NCI-H2107 treated with DMSO at 0.1 percent for 48 hours (cell line): ENCODE results near the gene BRSK2.

Source experiments
- DNase-seq: peaks from one replicate; lab custom pipeline; 2025; ENCODE audit not compliant: unreplicated experiment; lab: John Stamatoyannopoulos, UW

The BRSK2 gene

DNA sequence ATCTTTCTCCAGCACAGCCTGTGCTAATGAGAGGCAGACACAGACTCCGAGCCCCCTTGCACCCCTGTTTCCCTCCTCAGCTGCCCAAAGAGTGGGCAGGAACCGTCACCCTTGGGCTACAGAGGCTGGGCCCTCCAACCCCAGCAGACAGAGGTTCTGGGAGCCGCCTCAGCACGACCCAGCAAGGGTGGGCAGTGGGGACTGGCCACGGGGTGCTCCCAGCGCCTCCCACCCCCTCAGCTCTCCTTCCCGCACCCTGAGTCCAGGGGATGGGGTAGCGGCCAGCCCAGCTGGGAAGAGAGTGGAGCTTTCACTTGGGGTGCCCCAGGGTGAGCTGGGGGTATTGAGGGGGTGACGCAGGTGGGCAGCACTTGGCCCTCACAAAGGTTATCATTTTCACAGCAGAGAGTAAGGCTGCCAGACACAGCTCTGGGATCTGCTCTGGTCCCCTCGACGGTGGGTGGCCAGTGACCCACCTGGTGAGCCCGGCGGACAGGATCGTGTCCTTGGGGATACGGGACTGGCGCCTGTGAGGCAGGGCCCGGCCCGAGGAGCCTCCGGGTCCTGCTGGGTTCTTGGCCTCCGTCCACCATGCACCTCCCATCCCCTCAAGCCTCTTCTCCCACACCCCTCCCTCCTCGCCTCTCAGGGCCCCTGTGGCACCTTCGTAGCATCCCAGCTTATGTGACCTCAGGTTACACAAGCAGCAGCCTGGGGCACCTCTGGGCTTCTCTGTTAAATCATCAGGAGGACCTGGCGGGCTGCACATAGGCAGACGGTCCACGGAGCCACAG, 14.4 kb upstream of the BRSK2 start:
- DNase-seq: no peak

GRCh38 chr11:1375955-1376258, 13.8 kb upstream of the BRSK2 start:
- no peak for DNase-seq

- no peak for DNase-seq
Measured at GRCh38 chr11:1377231-1377780, 12.4 kb upstream of the BRSK2 start.

DNA sequence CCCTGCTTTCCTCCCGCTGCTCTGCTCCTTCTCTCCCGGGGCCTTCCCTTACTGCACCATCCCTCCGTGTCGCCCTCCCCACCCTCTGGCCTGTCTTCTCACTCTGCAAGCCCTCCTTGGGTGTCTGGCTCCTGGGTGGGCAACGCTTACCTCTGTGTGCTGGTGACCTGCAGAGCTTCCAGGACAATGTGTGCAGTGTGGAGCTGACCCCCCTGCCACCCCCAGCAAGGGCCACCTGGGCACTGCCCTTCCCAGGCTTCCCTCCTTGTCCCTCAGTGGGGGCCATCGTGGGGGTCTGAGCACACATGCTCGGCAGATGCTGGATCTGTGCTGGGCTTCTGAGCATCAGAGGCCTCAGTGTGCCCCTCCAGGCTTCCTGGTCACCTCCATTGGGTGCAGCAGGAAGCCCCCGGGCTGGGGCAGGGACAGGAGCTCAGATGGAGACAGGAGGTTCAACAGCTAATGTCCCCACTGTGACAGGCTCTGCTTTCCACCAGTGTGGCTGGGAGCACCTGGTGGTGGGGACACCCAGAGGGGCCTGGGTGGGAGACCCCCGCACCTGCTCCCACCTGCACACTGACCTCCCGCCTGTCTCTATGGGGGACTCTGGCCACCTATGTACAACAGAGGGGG, 7.8 kb upstream of the BRSK2 start:
- no peak for DNase-seq

GRCh38 chr11:1382429-1382828, 7.3 kb upstream of the BRSK2 start:
- no peak for DNase-seq

GRCh38 chr11:1382831-1383607, 6.7 kb upstream of the BRSK2 start:
- peak; percentile 30 for DNase-seq

DNA sequence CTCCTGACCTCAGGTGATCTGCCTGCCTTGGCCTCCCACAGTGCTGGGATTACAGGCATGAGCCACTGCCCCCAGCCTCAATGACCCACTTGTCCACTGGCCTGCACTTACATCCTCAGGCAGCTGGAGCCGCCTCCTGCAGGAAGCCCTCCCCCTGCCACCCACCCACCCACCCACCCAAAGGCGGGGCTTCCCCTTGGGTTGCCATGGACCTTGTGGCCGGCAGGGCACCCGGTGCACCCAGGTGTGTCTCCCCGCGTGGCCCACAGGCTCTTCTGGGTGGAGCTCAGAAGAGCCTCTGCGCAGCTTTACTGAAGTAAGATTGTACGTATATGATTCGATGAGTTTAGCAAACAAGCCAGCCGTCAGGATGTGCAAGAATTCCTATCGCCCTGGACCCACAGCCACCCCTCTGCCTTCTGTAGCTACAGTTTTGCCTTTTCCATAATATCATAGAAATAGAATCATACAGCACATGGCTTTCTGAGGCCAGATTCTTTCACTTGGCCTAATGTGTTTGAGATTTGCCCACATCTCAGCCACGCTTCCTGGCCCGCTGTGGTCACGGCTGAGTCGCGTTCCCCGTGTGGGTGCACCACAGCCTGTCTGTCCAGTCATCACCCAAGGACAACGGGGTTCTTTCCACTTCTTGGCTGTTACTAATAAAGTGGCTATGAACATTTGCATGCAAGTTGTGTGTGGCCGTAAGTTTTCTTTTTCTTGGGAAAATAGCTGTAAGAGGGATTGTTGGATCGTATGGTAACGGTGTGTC, 5.3 kb upstream of the BRSK2 start:
- DNase-seq: no peak

- no peak for DNase-seq
Measured at GRCh38 chr11:1387521-1387920, 2.2 kb upstream of the BRSK2 start.

DNA sequence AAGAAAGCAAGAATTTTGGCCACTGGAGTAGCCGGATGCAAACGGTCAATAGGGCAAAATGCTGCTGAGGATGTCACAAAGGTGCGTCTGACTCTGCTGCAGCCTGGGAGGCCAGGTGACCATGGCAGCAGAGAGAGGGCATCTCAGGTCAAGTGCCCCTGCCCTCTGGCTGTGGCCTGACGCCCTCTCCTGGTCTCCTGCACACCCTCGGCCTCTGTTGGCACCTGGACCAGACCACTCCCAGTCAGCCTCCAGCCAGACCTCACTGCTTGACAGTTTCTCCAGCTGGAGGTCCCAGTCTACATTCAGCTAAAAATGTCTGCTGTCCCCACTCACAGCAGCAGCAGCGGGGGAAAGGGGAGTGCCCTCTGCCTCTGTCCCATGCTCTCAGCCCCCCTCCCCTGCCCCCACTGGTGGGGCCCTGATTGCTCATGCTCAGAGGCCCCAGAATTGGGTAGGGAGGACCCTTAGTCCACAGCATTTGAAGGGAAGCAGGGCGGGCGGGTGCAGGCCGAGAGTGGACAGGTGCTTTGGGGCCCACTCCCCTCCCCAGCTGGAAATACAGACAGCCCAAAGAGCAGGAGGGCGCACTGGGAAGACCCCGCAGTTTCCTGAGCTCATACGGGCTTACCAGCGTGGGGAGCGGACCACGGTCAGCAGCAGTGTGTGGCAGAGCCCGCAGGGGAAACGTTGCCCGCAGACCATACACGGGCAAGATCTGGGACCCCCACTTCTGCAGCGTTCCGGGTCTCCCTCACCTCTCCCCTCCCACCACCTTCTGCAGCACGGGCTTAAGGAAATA, 1.6 kb upstream of the BRSK2 start:
- no peak for DNase-seq

- DNase-seq: no peak
Measured at GRCh38 chr11:1388763-1389102, 1.0 kb upstream of the BRSK2 start.

DNA sequence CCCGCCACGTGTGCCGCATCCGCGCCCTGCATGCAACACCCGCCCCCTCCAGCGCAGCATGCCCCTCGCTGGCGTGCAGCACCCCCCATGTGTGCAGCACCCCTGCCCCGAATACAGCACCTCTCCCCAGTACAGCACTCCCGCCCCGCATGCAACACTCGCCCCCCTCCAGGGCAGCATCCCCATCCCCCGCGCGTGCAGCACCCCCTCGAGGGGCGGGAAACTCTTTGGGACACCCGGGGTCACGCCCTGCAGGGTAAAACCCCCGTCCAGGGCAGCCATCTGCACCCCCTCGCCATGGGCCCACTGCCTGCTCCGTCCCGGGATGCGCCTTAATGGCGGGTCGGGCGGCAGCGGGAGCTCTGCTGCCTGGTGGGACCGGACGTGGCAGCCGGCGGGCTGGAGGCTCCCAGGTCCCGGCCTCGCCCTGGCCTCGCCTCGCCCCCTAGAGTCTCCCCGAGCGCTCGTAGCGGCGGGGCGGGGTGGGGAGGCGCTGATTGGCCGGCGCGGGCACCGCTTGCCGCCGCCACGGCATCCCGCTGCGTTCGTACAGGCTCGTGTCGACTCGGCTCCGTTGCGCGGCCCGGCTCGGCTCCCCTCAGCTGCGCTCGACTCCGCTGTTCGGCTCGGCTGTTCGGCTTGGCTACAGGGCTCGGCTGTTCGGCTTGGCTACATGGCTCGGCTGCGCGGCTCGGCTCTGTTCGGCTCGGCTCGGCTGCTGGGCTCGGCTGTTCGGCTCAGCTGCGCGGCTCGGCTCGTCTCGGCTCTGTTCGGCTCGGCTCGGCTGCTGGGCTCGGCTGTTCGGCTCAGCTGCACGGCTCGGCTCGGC, 417 bp upstream of the BRSK2 start:
- DNase-seq: peak; percentile 80

- DNase-seq: no peak
Measured at GRCh38 chr11:1390569-1391164, 933 bp downstream of the BRSK2 start.

DNA sequence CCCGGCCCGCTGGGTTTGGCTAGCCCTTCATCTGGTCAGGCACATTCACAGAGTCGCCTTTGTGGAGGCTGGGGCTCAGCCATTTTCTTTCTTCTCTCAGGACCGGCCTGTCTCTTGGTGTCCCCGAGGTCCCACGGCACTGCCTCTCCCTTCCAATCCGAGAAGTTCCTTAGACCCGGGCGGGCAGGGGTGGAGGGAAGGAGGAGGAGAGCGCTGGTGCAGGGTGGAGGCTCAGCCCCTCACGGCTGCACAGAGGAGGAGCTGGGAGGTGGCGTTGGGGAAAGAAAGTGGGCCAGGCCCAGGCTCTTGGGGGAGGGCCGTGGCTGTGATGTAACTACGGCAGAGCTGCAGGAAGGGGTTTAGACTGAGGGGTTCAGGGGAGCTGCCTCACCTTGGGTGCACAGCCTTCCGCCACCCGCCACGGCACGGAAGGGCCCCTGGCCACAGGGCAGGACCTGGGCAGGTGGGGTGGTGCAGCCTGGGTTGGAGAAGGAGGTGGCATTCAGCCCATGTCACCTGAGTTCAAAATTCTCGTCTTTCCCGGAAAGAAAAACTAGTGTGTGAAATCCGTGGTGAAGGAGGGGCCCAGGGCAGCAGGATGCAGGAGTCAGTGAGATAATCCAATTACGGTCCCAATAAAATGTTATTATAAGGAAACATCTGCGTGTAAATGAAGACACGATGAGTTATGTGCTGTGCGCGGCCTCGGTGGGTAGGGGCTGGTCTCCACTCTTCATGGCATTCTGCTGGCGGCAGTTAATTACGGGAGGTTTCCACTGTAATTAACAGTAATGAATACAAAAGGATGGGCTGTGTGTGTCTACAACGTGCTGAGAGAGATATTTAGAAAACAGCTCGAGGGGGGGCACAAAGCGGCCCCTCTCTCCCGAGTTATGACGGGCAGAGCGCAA, 1.7 kb downstream of the BRSK2 start:
- no peak for DNase-seq

DNA sequence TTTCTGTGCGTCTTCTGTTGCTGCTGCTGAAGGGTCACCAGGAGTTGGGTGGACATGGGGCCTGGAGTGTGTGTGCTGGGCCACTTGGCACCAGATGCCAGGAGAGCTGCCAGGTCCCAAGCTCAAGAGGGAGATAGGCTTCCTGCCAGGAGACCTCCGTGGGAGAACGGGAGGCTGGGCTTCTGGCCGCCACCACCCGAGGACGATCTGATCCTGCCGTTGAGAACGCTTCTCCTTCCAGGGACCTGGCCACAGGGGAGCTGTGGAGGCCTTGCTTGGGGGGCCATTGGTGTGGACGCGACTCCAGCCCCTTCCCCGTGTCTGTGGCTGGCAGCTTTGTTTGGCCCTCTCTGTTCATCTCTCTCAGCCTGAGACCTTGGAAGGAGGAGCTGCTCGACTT, 2.4 kb downstream of the BRSK2 start:
- no peak for DNase-seq

GRCh38 chr11:1392561-1392960, 2.8 kb downstream of the BRSK2 start:
- no peak for DNase-seq

DNA sequence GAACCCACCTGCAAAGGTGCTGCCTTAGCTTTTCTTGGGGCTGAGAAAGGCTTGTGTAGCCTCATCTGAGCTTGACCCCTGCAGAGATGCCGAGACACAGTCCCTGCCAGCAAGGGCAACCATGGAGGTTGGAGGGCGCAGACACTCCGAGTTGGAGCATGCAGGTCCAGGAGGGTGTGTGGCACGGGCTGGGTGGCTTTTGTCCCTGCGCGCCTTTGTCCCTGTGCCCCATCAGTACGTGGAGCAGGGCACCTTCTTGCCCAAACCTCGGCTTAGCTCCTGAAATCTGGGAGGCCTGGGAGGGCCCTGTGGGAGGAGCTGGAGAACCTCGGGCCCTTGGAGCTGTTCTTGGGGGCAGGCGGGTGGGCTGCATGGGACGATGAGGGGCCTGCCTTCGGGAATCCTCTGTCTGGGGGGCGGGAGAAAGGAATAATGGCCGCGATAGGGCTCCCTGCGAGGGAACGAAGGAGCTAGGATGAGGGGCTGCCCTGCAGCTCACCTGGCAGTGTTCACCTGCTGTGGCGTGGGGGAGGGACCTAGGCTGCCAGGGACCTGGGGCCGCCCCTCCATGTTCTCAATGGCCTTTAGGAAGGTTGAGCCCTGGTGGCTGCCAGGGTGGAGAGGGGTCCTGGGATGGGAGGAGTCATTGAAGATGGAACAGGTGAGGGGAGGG, 3.4 kb downstream of the BRSK2 start:
- no peak for DNase-seq

DNA sequence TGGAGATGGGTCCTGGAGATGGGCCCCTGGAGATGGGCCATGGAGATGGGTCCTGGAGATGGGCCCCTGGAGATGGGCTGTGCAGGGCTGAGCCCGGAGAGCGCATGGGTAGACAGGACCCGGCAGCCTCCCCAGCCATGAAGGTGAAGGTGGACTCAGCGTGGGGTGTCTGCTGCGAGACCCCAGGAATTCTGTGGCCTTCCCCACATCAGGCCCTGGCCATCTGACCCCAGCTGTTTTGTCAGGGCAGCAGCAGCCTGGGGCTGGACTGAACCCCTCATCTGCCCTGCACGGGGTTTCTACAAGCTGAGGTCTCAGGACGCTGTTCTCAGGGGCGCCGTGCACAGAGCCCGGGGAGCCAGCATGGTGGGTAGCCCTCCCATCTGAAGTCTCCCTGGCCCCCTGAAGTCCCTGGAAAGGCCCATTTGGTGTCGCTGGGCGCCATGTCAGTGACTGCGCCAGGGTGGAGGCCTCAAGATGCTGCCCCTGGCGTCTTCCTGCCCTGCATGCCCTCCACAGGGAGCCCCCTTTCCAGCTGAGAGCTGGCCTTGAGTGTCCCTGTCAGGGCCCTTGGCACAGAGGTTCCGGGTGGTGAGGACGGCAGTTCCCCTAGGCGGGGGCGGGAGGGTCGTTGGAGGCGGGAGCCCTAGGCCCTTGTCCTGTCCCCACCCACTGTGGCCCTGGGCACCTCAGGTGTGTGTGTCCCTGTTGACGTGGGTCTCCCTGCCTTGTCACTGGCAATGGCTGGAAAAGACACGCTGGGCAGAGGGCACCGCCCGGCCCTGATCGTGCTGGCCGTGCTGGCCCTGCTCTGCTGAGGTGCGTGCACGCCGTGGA, 5.4 kb downstream of the BRSK2 start:
- DNase-seq: no peak
